C4-2B (cell line): Measurements from ENCODE around the gene PSMB4.

Experiments
- H3K27ac ChIP-seq: fragments of 450-650 bp; 2 replicates; pipeline ENCODE4 v1.5.1; 2017
- CTCF ChIP-seq: fragments of 450-650 bp; conservative IDR thresholded peaks from 2 replicates; pipeline ENCODE4 v1.5.1; 2017; ENCODE audit warnings: mild to moderate bottlenecking
- ZFX ChIP-seq: fragments of 450-650 bp; IDR thresholded peaks from 2 replicates; pipeline ENCODE4 v1.6.1; 2017

Gene PSMB4

DNA sequence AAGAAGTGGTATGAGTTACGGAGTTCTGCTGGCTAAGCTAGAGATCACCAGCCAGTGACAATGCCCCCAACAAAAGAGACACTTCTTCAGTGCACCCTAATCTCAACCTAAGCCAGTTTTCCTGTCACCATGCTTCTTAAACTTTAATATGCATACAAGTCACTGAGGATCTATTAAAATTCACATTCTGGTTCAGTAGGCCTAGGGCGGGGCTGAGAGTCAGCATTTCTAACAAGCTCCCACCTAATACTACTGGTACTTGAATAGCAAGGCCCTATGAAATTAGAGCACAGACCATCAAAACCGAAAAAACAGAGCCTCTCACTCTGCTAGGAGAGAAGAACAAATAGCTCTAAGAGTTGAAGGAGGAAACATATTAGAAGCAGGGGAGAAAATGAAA lies 7.9 kb downstream of the PSMB4 start:
- no peak overlapping the region for H3K27ac ChIP-seq
- TF ChIP-seq ZFX (no peak), CTCF (no peak)

DNA sequence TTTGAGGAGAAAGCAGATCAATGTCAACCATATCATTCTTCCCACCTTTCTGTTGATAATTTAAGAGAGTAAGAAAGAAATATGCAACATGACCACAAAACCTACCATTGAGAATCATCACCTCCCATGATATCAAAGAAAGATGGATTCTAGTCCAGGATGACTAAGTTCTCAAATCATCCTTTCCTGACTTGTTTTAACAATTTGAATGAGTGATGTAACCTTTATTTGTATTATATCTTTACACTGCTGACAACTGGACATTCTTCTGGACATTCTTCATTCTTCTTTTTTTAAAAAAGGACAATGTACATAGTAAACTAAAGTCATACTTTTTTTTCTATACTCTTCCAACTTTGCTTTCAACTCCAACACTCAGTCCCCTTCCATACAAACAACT lies 9.5 kb downstream of the PSMB4 start:
- H3K27ac ChIP-seq, result no peak overlapping the region
- TF ChIP-seq CTCF, result no peak
- no peak for TF ChIP-seq ZFX

- H3K27ac ChIP-seq, result no peak overlapping the region
- TF ChIP-seq ZFX, result no peak
- TF ChIP-seq CTCF, result no peak
These were observed 12.5 kb downstream of the PSMB4 start for GRCh38 chr1:151411884-151412283.

GRCh38 chr1:151416231-151416630 lies 16.9 kb downstream of the PSMB4 start:
- no peak overlapping the region for H3K27ac ChIP-seq
- no peak for TF ChIP-seq CTCF
- TF ChIP-seq ZFX, result no peak

- no peak overlapping the region for H3K27ac ChIP-seq
- TF ChIP-seq CTCF, result no peak
- TF ChIP-seq ZFX, result no peak
These were observed 18.7 kb downstream of the PSMB4 start for GRCh38 chr1:151418081-151418480.

GRCh38 chr1:151419819-151420218 lies 20.4 kb downstream of the PSMB4 start:
- H3K27ac ChIP-seq, result no peak overlapping the region
- TF ChIP-seq ZFX (no peak), CTCF (no peak)

DNA sequence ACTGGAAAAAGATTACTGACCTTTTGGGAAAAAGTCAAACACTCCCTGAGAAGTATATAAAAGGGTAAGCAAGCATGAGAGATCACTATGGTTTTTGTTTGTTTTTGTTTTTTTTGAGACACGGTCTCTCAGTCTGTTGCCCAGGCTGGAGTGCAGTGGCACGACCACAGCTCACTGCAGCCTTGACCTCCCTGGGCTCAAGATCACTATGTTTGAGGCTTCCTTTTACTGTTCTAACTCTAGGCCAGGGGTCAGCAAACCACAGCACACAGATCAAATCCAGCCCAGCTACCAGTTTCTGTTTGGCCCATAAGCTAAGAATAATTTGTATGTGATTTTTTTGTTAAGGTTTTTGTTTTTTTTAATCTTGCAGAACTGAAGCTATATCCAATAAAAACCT lies 25.7 kb downstream of the PSMB4 start:
- TF ChIP-seq CTCF, result no peak
- TF ChIP-seq ZFX, result no peak
- H3K27ac ChIP-seq, result no peak overlapping the region
